ENCODE results near the gene ZNF784.

The ZNF784 gene

DNA sequence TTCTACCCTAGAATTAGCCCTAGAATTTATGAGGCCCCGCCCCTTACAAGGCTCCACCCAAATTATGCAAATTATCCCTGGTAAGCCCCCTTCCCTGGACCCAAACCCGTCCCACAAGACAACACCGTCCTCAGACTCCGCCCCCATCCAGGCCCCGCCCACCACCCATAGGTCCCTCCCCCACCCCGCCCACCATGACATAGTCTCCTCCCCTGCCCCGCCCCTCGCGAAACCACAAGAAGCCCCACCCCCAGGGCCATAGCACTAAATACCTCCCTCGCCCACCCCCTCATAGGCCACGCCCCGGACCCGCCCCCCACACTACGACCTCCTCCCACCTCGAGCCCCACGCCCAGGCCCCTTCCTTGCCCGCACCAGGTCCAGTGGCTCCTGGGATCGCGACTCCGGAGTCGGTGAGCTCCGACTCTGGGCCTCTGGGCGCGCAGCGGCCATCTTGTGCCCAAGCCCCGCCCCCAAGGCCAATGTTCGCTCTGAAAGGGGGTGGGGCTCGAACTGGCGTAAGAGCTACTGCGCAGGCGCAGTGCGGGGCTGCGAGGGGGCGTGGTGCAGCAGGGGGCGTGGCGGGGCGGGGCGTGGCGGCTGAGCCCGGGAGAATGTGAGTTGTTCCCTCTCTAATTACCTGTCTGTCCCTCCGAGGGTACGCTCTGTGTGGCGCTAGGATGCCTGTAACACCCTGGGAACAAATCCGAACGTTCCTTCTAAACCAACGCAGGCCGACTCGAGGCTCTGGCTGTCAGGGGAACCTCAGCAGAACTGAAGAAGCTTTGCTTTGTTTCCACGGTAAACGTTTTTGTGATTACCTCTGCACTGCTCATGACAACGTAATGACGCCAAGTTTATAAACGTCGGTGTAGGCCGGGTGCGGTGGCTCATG, at the start of gene ZNF784:
Gene ZNF784, minus strand, starts transcription at position 458 of the 895 bp plus-strand sequence. Its CDS starts 5 bp downstream, at position 453.
- DNase-seq, result peak; percentile 75

- DNase-seq, result no peak
Measured at GRCh38 chr19:55673889-55674288, 49.5 kb upstream of the ZNF784 start.

- DNase-seq, result no peak
Measured at GRCh38 chr19:55673465-55673864, 49.1 kb upstream of the ZNF784 start.

GRCh38 chr19:55672418-55672817, 48.1 kb upstream of the ZNF784 start:
- DNase-seq, result no peak

- DNase-seq, result no peak
Measured at GRCh38 chr19:55671054-55671378, 46.6 kb upstream of the ZNF784 start.

DNA sequence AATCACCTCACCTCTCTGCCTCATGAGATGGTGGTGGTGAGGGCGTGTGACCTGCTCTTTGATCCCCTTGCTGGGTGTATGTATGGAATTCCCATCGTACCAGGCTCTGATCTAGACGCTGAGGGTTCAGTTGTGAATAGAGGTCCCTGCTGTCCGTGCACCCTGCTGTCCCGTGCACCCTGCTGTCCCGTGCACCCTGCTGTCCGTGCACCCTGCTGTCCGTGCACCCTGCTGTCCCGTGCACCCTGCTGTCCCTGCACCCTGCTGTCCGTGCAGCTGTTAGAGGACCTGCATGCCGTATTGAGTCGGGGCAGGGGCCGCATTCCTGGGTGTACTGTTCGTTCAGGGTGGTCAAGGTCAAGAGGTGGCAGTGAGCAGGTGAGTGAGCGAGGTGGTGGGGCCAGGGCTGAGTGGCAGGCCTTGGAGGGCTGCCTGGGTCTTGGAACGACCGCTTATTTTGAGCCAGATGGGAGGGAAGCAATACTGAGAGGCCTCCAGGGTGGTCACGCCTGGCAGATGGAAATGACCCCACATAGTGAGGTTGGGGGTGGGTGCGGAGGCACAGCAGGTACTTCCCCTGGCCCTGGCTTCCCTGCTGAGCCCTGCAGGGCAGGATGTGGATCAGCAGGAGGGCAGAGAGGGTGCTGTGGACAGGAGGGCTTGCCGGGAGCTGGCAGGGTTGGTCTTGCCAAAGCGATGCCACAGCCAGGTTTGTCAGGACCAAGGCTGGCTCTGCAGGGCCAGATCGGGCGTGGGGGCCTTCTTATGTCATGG, 46.1 kb upstream of the ZNF784 start:
- no peak for DNase-seq

GRCh38 chr19:55669418-55670279, 45.3 kb upstream of the ZNF784 start:
- DNase-seq, result no peak

GRCh38 chr19:55668603-55669348, 44.4 kb upstream of the ZNF784 start:
- no peak for DNase-seq

DNA sequence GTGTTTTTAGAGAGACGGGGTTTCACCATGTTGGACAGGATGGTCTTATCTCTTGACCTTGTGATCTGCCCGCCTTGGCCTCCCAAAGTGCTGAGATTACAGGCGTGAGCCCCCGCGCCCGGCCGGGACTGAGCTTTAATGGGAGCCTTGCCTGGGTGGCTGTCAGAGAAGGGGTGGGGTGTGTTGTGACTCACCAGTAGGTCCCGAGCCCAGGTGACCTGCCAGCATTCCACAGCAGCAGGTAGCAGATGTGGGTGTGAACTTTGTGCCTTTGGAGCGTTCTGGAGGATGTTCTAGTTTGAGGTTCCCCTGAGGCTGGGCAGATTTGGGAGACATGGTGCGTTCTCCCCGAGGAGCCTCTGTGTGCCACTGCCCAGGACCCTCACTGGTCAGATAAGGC, 43.6 kb upstream of the ZNF784 start:
- no peak for DNase-seq

DNA sequence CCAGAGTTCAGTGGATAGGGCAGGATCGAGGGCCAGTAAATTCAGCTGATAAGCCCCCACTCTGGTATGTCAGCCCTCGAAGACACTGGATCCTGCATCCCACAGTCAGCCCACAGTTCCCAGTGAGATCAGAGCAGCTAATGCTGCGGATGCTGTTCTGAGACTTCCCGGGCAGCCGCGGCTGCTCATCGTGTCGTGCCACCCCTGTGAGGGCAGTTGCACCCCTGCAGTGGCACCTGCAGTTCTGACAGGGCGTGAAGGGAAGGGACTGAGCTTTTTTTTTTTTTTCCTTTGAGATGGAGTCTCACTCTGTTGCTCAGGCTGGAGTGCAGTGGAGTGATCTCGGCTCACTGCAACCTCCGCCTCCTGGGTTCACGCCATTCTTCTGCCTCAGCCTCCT, 43.1 kb upstream of the ZNF784 start:
- no peak for DNase-seq

- DNase-seq, result no peak
Measured at GRCh38 chr19:55667006-55667381, 42.6 kb upstream of the ZNF784 start.

DNA sequence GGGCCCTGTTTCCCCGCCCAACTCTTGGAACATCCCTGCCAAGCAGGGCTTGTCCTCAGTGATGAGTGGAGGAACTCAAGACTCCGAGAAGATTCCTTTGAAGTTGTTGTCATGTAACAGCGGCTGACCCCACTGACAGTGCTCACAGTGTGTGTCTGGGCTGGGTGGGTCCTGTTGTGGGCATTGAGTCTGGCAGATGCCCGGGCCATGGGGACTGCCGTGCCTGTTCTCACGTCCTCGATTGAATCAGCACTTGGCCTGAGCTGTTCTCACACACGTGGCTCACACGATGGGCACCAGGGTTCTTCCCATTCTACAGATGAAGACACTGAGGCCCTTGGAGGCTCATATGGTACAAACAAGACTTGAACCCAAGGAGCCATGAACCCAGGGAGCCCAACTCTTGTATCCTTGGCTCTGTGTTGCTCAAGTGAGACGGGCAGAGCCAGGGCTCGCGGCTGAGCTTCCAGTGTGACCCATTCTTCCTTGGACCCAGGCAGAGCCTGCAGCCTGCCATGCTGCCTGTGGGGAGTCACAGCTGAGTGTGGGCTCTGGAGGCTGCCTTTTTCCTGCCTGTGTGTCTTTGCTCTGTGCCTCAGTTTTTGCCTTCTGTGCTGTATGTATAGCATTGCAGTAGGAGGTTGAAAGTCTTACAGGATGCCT, 42.1 kb upstream of the ZNF784 start:
- no peak for DNase-seq

- DNase-seq, result no peak
Measured at GRCh38 chr19:55663846-55664536, 39.6 kb upstream of the ZNF784 start.

DNA sequence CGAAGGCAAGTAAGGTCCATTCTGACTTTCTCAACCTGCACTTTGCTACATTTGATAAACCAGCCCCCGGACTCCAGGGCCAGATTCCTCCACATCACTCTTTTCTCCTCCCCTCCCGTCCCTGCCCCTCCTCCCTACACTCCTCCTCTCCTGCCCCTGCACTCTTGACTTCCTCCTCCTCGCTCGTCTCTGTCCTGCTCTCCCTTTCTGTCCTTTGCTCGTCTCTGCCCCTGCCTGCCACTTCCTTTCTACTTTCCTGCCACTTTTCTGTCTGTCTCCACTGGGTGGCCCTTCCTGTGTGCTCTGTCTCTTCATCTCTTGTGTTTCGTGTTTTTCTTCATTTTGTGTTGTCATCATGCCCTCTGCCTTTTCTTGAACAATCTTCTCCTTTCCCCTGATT, 37.5 kb upstream of the ZNF784 start:
- no peak for DNase-seq

GRCh38 chr19:55660991-55661390, 36.6 kb upstream of the ZNF784 start:
- no peak for DNase-seq

DNA sequence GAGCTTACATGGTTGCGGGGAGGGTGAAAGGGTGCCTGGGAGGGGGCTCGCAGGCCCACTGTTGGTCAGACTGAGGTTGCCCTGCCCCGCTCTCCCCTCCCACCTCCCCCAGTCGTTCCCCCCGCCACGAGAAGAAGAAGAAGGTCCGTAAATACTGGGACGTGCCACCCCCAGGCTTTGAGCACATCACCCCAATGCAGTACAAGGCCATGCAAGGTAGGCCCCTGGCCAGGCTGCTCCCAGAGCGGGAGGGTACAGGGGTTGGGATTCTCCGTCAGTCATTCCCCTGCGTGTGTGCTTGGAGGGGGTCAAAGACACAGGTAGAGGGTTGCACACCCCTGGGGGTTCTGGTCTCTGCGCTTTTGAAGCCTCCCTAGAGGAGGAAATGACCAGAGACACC, 36.0 kb upstream of the ZNF784 start:
- DNase-seq, result no peak

GRCh38 chr19:55659822-55660221, 35.5 kb upstream of the ZNF784 start:
- no peak for DNase-seq

DNA sequence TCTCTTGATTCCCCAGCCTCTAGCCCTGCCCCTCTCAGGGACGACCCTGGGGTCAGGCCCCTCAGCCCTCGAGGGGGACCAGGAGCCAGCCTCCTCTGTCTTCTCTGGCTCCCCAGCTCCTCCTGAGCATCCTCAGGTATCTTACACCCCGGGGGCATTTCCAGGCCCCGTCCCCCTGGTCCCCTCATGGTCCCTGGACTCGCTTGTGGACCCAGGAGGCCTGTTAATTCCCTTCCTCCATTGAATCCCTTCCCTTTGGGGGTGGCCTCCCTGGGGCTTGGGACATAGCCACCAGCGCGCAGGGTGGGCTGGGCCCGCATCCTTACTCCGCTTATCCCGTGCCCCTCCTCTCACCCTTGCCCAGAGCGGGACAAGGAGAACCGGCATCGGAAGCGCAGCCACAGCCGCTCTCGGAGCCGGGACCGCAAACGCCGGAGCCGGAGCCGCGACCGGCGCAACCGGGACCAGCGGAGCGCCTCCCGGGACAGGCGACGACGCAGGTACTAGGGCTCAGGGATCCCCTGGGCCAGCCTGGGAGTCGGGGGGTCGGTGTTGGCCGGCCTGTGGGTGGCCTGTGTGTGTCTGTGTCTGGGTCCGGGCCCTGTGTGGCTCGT, 34.6 kb upstream of the ZNF784 start:
- DNase-seq, result no peak

DNA sequence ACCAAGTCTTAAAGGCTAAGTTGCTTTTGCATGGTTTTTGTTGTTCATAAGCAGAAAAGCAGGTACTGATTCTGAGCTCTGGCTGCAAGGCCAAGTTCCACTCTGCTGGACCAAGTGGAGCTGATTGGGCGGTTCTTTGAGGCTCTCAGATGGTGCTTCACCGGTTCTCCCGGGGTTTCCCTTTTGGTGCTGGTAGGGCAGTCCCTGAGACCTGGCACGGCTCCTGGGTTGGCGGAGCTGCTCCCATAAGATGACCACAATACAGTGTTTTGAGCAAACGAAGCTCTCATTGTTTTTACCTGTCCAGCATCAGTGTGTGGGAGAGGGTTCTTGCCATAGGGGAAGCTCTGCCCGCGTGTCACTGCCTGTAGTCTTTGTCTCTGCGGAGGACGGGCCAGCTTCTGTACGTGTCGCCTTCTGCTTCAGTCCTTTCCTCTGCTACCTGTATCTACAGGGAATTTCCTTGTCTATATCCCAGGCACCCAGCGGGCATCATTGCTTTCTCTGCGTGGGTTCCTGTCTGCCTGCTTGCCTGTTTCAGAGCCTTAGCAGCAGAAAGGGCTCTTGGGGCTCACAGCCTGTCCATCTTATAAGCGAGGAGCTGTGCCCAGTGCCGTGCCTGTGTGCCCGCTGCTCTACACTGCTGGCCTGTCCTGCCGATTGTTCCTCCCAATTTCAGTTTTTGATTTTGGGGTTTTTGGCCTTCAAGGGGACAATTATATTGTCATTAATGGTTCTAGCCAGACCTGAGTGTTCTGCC, 32.8 kb upstream of the ZNF784 start:
- peak; percentile 12 for DNase-seq

DNA sequence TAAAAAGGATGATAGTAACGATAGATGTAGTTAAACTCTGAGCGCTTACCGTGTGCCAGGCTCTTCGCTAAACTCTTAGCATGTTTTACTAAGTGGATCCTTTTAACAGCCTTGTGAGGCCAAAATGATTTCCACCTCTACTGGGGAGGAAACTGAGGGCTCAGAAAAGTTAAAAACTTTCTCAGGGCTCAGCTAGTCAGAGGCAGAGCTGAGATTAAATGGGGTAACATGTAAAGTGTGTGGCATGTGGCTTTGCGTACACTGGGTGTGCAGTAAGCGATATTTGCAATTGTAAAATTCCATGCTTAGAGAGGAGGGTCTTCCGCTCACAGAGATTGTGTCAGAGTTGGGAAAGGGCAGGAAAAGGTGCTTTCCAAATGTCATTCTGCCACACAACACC, 32.2 kb upstream of the ZNF784 start:
- no peak for DNase-seq
